Gastroesophageal sphincter (tissue), 4 donors: Measurements from ENCODE around the gene PCBP3. TPM values are rescaled to one million over a fixed set of nuclear protein-coding genes. Genes with fewer than 3 reads are reported as not detected.

ENCODE experiments used
- ATAC-seq: fragments of 150-250 bp; one replicate; pipeline ENCODE4 v1.9.1; 2016; ENCODE audit warnings: mild to moderate bottlenecking, moderate library complexity
- H3K27ac ChIP-seq, 4 donors: fragments of 200-600 bp; sonication (generic) in 3 of 4; 1 replicate in 3 of 4; 2 replicates in 1 of 4; pipeline ENCODE4 v1.5.1; 2016 to 2019
- H3K27me3 ChIP-seq: fragments of 200-600 bp; sonication (generic); one replicate; pipeline ENCODE4 v1.5.1; 2019
- H3K36me3 ChIP-seq, 2 donors: fragments of 200-600 bp; sonication (generic); one replicate each; pipeline ENCODE4 v1.5.1; 2019; ENCODE audit warnings: control low read depth in 1 of 2
- H3K4me1 ChIP-seq, 3 donors: fragments of 200-600 bp; sonication (generic); 1 replicate in 2 of 3; 2 replicates in 1 of 3; pipeline ENCODE4 v1.5.1; 2016 to 2019; ENCODE audit warnings: control low read depth in 2 of 3
- H3K4me3 ChIP-seq, 2 donors: fragments of 200-600 bp; sonication (generic); one replicate each; pipeline ENCODE4 v1.5.1; 2019; ENCODE audit warnings: mild to moderate bottlenecking in 1 of 2, moderate library complexity in 1 of 2
- H3K9me3 ChIP-seq, 3 donors: fragments of 200-600 bp; sonication (generic); one replicate each; pipeline ENCODE4 v1.5.1; 2017 to 2019; ENCODE audit warnings: control low read depth in 2 of 3
- CTCF ChIP-seq, 4 experiments: fragments of 200-600 bp in 2 of 4; fragments of 450-650 bp in 2 of 4; sonication (generic) in 1 of 4; IDR thresholded peaks; one replicate each; pipeline ENCODE4 v1.5.1; 2017 to 2019; ENCODE audit warnings: antibody characterized with exemption in 4 of 4, mild to moderate bottlenecking in 2 of 4, moderate library complexity in 2 of 4
- EP300 ChIP-seq: sonication (generic); formaldehyde crosslinking; IDR thresholded peaks from one replicate; pipeline ENCODE4 v1.6.1; 2017; ENCODE audit warnings: antibody characterized with exemption, mild to moderate bottlenecking
- POLR2A ChIP-seq, 2 donors: fragments of 450-650 bp; IDR thresholded peaks; one replicate each; pipeline ENCODE4 v1.6.1; 2017; ENCODE audit warnings: antibody characterized with exemption in 2 of 2, mild to moderate bottlenecking in 2 of 2, moderate library complexity in 1 of 2
- POLR2AphosphoS5 ChIP-seq: sonication (generic); formaldehyde crosslinking; IDR thresholded peaks from one replicate; pipeline ENCODE4 v1.6.1; 2017; ENCODE audit warnings: antibody characterized with exemption
- WGBS, 2 donors: methylation state at CpG; one replicate each; pipeline ENCODE4 v1.1.5; 2018; ENCODE audit warnings: low coverage in 1 of 2; 5-methylcytosine and 5-hydroxymethylcytosine counted together
- total RNA-seq, 4 donors: library from RNA; depleted of rRNA; stranded (reverse); fragments of >200 nt; gene quantifications; one replicate each; pipeline ENCODE4 v1.1.0, GENCODE V29; 2016

Gene PCBP3
- total RNA-seq, 4 donors from 2014 or later, result 5.1 to 14.8 (median 10.4) TPM

DNA sequence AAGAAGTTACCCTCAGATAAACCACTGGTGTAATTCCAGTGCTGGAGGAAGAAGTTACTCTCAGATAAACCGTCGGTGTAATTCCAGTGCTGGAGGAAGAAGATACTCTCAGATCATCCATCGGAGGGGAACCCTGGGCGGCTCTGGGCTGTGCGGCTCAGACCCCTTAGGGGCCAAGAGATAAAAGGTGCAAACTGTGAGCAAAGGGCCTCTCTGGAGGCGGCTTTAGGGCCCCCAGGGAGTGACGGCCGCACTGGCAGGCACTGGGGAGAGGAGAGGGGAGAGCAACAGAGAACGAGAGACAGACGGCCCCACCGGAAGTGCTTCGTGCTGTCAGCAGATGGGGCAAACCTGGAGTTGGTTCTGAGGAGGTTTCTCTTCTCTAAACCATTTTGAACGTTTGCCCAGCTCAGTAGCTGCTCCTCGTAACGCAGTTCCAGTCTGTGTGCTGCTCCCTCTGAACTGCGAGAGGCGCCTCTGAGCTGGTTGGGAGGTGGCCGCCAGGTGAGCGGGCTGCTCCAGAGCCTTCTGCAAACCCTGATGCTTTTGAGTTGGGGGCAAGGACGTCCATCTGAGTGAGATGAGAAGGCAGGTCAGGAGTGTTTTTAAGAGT lies 275.4 kb downstream of the PCBP3 start:
- no peaks in the 10 kb centered on the region for H3K36me3 ChIP-seq

DNA sequence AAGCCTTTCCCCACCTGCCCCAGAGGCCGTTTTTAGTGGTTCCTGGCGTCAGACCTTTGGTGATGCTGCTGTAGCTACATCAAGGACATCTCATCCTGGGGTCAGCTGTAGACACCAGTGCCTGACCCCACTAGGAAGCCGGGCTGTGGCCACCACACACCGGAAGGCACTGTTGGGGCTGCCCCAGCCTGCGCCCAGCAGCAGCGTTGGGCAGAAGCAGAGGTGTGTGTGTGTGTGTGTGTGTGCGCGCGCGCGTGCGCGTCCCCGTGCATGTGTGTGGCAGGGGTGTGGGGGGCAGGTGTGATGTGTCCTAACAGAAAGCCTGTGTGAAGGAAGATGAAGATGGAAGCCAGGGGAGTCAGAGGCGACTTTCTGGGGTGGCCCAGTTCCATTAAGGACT lies 276.1 kb downstream of the PCBP3 start:
- no peaks in the 10 kb centered on the region for H3K27me3 ChIP-seq
- peaks cover 0 to 9% (median 0%) of the 10 kb centered on the region in 3 donors for H3K4me1 ChIP-seq
- TF ChIP-seq POLR2AphosphoS5, result no peak
- TF ChIP-seq EP300, result no peak
- TF ChIP-seq CTCF (IDR thresholded peaks at IDR 0.05), result no peak
- no peak for TF ChIP-seq POLR2A (IDR thresholded peaks at IDR 0.05)
- no peak for ATAC-seq
- WGBS, 2 donors, result 60 to 92% methylated on average over 1 to 8 of the region's 15 CpGs
- no peak overlapping the region for H3K4me3 ChIP-seq
- no peak overlapping the region for H3K27ac ChIP-seq
- no peaks in the 10 kb centered on the region for H3K36me3 ChIP-seq
- no peaks in the 10 kb centered on the region for H3K9me3 ChIP-seq

More for the DNA sequence above, 275.4 kb downstream of the PCBP3 start:
- no peak overlapping the region for H3K4me3 ChIP-seq
- no peaks in the 10 kb centered on the region for H3K9me3 ChIP-seq
- H3K27me3 ChIP-seq, result no peaks in the 10 kb centered on the region
- no peak overlapping the region for H3K27ac ChIP-seq
- H3K4me1 ChIP-seq, result peaks cover 0 to 9% (median 0%) of the 10 kb centered on the region in 3 donors
- no peak for ATAC-seq
- 61 to 79% methylated on average over 10 to 20 of the region's 20 CpGs for WGBS, 2 donors
- TF ChIP-seq POLR2A (IDR thresholded peaks at IDR 0.05), result no peak
- TF ChIP-seq CTCF (IDR thresholded peaks at IDR 0.05), result no peak
- TF ChIP-seq POLR2AphosphoS5, result no peak
- TF ChIP-seq EP300, result no peak

GRCh38 chr21:45920824-45921600 lies 277.5 kb downstream of the PCBP3 start:
- Histone ChIP-seq H3K27me3 (no peaks in the 10 kb centered on the region), H3K4me1 (peaks cover 0 to 9% (median 0%) of the 10 kb centered on the region in 3 donors), H3K36me3 (no peaks in the 10 kb centered on the region), H3K4me3 (no peak overlapping the region), H3K27ac (no peak overlapping the region), H3K9me3 (no peaks in the 10 kb centered on the region)
- TF ChIP-seq CTCF (IDR thresholded peaks at IDR 0.05) (no peak), EP300 (no peak), POLR2A (IDR thresholded peaks at IDR 0.05) (no peak), POLR2AphosphoS5 (no peak)
- WGBS, 2 donors, result 87 to 92% methylated on average over 4 to 6 of the region's 8 CpGs
- ATAC-seq, result no peak

- H3K36me3 ChIP-seq, result no peaks in the 10 kb centered on the region
- H3K9me3 ChIP-seq, result no peaks in the 10 kb centered on the region
- H3K27ac ChIP-seq, result no peak overlapping the region
- no peaks in the 10 kb centered on the region for H3K27me3 ChIP-seq
- ATAC-seq, result no peak
- TF ChIP-seq POLR2AphosphoS5, result no peak
- TF ChIP-seq CTCF (IDR thresholded peaks at IDR 0.05), result no peak
- TF ChIP-seq EP300, result no peak
- no peak for TF ChIP-seq POLR2A (IDR thresholded peaks at IDR 0.05)
- H3K4me1 ChIP-seq, result peaks cover 0 to 9% (median 0%) of the 10 kb centered on the region in 3 donors
- 74% methylated on average over 5 of the region's 7 CpGs; no CpG with 5 or more reads in 1 of the 2 donors for WGBS, 2 donors
- H3K4me3 ChIP-seq, result no peak overlapping the region
Measured at GRCh38 chr21:45921917-45922316, 278.4 kb downstream of the PCBP3 start.
